Smooth muscle cell of bladder (primary cell): ENCODE results near the gene CELF3. TPM values are rescaled to one million over a fixed set of nuclear protein-coding genes. Genes with fewer than 3 reads are reported as not detected.

Source experiments
- total RNA-seq: library from RNA; depleted of rRNA; stranded (reverse); fragments of >200 nt; gene quantifications from 2 replicates; pipeline ENCODE4 v1.2.3, GENCODE V29; 2014

CELF3 gene
- total RNA-seq = not detected in 2 replicates

GRCh38 chr1:151716771-151717631 lies at the start of gene CELF3:
CELF3 (minus strand) TSS chr1:151716803; CDS start chr1:151716020, 783 bp downstream.

DNA sequence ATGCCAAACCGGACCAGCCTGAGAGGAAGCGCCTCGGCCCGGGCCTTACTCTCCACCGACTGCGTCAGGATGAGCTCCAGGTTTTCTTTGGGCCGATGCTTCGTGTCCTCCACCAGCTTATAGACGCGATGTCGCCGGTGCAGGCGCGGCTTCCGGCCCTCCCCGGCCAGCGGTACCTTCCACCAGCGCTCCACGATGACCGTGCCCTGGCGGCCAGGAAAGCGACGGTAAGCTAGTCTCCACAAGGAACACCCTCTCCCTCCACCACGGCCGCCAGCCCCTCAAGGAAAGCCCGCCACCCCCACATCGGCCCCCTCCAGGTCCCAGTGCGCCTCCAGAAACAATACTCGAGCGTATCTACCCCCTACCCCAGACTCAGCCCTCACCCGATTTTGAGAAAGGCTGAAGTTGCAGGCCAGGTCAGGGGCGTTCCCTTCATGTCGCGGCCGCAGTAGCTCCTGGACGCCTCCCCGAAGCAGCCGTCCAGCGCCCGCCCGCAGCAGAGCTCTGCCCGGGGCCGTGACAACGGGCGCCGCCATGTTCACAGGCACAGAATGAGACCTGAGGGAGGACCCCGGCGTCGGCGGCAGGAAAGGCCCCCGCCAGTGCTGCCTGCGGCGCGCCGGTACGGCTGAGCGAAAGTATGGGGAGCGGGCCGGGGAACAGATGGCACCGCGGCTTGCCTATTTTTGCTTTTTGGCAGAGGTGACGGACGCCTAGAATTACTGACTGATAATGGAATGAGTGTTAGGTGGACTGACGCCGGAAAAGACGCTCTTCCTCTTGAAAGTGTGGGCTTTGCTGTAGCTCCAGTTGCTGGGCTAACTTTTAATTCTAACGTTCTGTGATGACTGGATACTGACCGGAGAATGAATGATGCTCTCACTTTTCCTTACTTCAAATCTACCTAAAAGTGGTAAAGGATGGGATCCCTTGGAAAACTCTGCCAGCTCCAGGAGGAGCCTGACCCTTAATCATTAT lies 46.6 kb upstream of the CELF3 start, which contains the start of gene MRPL9:
Gene MRPL9 (minus strand): TSS at position 556 of the 981 bp plus-strand sequence. CDS start 17 bp downstream, at position 539.

DNA sequence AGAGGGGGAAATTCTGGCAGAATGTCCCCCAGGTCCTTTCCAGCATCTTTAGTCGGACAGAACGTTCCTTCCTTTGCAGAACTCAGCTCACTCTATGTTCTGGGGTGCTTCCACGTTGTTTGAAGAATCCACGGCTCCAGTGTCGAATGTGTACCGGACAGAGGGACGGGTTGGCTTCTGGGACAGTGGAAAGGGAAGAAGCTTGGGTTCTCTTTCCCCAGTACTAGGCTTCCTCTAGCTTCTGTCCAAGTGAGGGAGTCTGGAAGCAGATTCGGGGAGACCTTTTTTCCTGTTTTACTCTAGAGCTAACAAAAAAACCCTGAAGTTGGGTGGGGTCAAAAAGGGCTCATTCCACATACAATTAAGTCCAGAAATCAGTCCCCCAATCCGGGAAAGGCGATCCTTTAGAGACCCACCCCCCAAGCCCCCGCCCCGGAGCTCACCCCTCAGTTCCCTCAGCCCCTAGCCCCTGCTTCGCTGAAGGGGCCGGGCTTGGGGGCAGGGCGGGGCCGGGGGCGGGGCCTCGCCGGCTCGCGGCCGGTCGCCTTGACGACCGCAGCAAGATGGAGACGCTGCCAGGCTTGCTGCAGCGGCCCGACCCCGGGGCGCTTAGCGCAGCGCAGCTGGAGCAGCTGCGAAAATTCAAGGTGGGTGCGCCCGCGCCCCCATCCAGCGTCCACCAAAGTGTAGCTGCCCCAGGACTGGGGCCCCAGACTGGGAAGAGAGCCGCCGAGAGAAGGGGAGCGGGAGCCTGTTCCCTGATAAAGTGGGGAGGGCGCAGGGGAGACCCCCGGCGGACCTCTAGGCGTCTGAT lies 4.6 kb upstream of the CELF3 start, which contains the start of gene RIIAD1:
Gene RIIAD1 (plus strand): TSS at position 549 of the 814 bp plus-strand sequence. CDS start 15 bp downstream, at position 564.

Other genes starting within 250 kb of the CELF3 start
- under 0.01 TPM in 2 replicates for gene CGN, start 205.4 kb downstream of the CELF3 start, total RNA-seq
- 6.1 and 9.8 TPM in 2 replicates for gene TUFT1, start 176.5 kb downstream of the CELF3 start, total RNA-seq
- 23.3 and 27.1 TPM in 2 replicates for gene SNX27, start 104.8 kb downstream of the CELF3 start, total RNA-seq
- not detected in 2 replicates for gene RIIAD1, start 4.7 kb upstream of the CELF3 start, total RNA-seq
- 77.9 and 102 TPM in 2 replicates for gene MRPL9, start 46.7 kb upstream of the CELF3 start, total RNA-seq
- gene TDRKH, start 73.7 kb upstream of the CELF3 start, total RNA-seq = 1.00 and 1.2 TPM in 2 replicates
- not detected in 2 replicates for gene LINGO4, start 88.6 kb upstream of the CELF3 start, total RNA-seq
- under 0.01 TPM in 1 of 2 replicates, not detected in the other for gene RORC, start 115.0 kb upstream of the CELF3 start, total RNA-seq
- not detected in 2 replicates for gene C2CD4D, start 123.0 kb upstream of the CELF3 start, total RNA-seq
- not detected in 2 replicates for gene THEM5, start 136.9 kb upstream of the CELF3 start, total RNA-seq
- 7.6 and 8.7 TPM in 2 replicates for gene THEM4, start 192.7 kb upstream of the CELF3 start, total RNA-seq